ENCODE results near the gene GGCX.

Gene GGCX

GRCh38 chr2:85503168-85503850 is 58.0 kb downstream of the GGCX start:
- no peak overlapping the region for H3K4me3 ChIP-seq (replicated peaks in 1 of 2; ENCODE audit: low read depth in 2 of 2, low read length in 2 of 2)
- DNase-seq (ENCODE audit: low read depth in 2 of 2): no peak
- no peak for TF ChIP-seq CTCF (IDR thresholded peaks at IDR 0.05; ENCODE audit: low read depth, low read length)

DNA sequence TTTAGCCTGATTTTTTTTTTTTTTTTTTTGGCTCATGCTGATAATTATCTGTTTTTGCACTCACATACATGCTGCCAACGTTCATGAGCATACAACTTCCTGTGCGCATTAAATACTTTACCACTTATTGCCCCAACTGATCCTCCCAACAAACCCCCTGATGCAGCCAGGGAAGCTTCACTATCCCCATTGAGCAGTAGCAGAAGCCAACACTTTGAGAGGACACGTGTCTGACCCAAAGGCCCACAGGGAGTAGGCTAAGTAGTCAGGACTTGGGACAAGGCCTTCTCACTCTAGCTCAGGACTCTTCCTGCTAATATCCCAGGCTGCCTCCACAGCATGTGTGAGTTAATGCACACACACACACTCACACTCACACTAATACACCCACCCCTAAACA is 58.6 kb downstream of the GGCX start:
- no peak overlapping the region for H3K4me3 ChIP-seq (replicated peaks in 1 of 2; ENCODE audit: low read depth in 2 of 2, low read length in 2 of 2)
- no peak for DNase-seq (ENCODE audit: low read depth in 2 of 2)
- no peak for TF ChIP-seq CTCF (IDR thresholded peaks at IDR 0.05; ENCODE audit: low read depth, low read length)

DNA sequence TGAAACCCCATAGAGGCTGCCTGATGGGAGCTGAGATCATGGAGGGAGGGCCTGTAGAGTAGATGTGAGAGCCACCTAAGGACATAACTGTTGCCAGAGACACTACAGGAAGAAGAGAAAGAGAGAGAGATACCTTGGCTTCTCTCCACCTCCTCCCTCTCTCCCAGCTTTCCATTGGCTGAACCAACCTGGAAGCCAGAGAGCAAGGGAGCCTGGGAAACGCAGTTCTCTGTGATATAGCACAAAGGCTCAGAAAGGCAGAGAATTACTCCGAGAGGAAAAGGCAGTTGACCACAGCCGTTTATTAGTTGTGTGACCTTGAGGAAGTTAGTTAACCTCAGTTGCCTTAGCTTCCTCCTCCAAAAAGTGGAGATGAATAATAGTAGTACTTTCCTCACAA is 60.0 kb downstream of the GGCX start:
- no peak overlapping the region for H3K4me3 ChIP-seq (replicated peaks in 1 of 2; ENCODE audit: low read depth in 2 of 2, low read length in 2 of 2)
- no peak for TF ChIP-seq CTCF (IDR thresholded peaks at IDR 0.05; ENCODE audit: low read depth, low read length)
- DNase-seq (ENCODE audit: low read depth in 2 of 2): no peak

- H3K4me3 ChIP-seq (replicated peaks in 1 of 2; ENCODE audit: low read depth in 2 of 2, low read length in 2 of 2): no peak overlapping the region
- DNase-seq (ENCODE audit: low read depth in 2 of 2): no peak
- TF ChIP-seq CTCF (IDR thresholded peaks at IDR 0.05; ENCODE audit: low read depth, low read length): no peak
These were observed 63.2 kb downstream of the GGCX start for GRCh38 chr2:85497944-85498630.

- TF ChIP-seq CTCF (IDR thresholded peaks at IDR 0.05; ENCODE audit: low read depth, low read length): no peak
- no peak overlapping the region for H3K4me3 ChIP-seq (replicated peaks in 1 of 2; ENCODE audit: low read depth in 2 of 2, low read length in 2 of 2)
- DNase-seq (ENCODE audit: low read depth in 2 of 2): no peak
These were observed 64.9 kb downstream of the GGCX start for GRCh38 chr2:85496436-85496835.
